GM19467 (cell line): Measurements from ENCODE around the gene TARDBP.
"Not testable (repeated sequence)": the region's sequence is repeated elsewhere in the genome, so short reads cannot be mapped to it uniquely, and the experiment has no call there.

Experiments
- ATAC-seq: cut with Tn5 transposase; IDR thresholded peaks from one replicate; pipeline ENCODE4 v1.9.1; 2021; ENCODE audit warnings: mild to moderate bottlenecking, moderate library complexity; ENCODE audit not compliant: unreplicated experiment

Gene TARDBP

GRCh38 chr1:11042065-11042464 is 29.6 kb downstream of the TARDBP start:
- no peak for ATAC-seq

GRCh38 chr1:11042995-11043874 is 30.8 kb downstream of the TARDBP start:
- ATAC-seq, result no peak

GRCh38 chr1:11044086-11044848 is 31.8 kb downstream of the TARDBP start:
- ATAC-seq, result no peak

GRCh38 chr1:11044849-11045427 is 32.5 kb downstream of the TARDBP start:
- no peak for ATAC-seq

GRCh38 chr1:11045428-11046269 is 33.2 kb downstream of the TARDBP start:
- no peak for ATAC-seq

GRCh38 chr1:11046270-11046566 is 33.8 kb downstream of the TARDBP start:
- ATAC-seq, result no peak

- ATAC-seq, result no peak
Observed at GRCh38 chr1:11046625-11047365, 34.3 kb downstream of the TARDBP start, which contains the start of gene MASP2. Gene MASP2, minus strand, starts transcription at chr1:11047239. Its CDS starts 32 bp downstream, at chr1:11047207.

- not testable (repeated sequence) for ATAC-seq
Observed at GRCh38 chr1:11051121-11051520, 38.7 kb downstream of the TARDBP start.

GRCh38 chr1:11051781-11052511 is 39.5 kb downstream of the TARDBP start:
- no peak for ATAC-seq

GRCh38 chr1:11052839-11053757 is 40.6 kb downstream of the TARDBP start:
- no peak for ATAC-seq

GRCh38 chr1:11053758-11054137 is 41.3 kb downstream of the TARDBP start:
- no peak for ATAC-seq

GRCh38 chr1:11054181-11054580 is 41.7 kb downstream of the TARDBP start:
- ATAC-seq, result no peak

- ATAC-seq, result no peak
Observed at GRCh38 chr1:11054666-11055065, 42.2 kb downstream of the TARDBP start.

- no peak for ATAC-seq
Observed at GRCh38 chr1:11055676-11056075, 43.2 kb downstream of the TARDBP start.

GRCh38 chr1:11056504-11056903 is 44.0 kb downstream of the TARDBP start:
- ATAC-seq, result no peak

GRCh38 chr1:11057477-11057876 is 45.0 kb downstream of the TARDBP start:
- ATAC-seq, result no peak

GRCh38 chr1:11058026-11058425 is 45.6 kb downstream of the TARDBP start:
- ATAC-seq, result no peak

GRCh38 chr1:11058595-11059154 is 46.2 kb downstream of the TARDBP start:
- ATAC-seq, result no peak
